Stimulated activated CD4-positive, alpha-beta T cell treated with anti-CD3 and anti-CD28 coated beads, TNF-alpha, amount 100 ng/mL, for 4 hours (primary cell): Measurements from ENCODE around the gene MYF6.
"Not testable (repeated sequence)": the region's sequence is repeated elsewhere in the genome, so short reads cannot be mapped to it uniquely, and the experiment has no call there.

Experiments used
- DNase-seq, 3 experiments: peaks; one replicate each; pipeline ENCODE4 v3.0.0-alpha.2; 2020; ENCODE audit warnings: low read depth in 3 of 3

The MYF6 gene

DNA sequence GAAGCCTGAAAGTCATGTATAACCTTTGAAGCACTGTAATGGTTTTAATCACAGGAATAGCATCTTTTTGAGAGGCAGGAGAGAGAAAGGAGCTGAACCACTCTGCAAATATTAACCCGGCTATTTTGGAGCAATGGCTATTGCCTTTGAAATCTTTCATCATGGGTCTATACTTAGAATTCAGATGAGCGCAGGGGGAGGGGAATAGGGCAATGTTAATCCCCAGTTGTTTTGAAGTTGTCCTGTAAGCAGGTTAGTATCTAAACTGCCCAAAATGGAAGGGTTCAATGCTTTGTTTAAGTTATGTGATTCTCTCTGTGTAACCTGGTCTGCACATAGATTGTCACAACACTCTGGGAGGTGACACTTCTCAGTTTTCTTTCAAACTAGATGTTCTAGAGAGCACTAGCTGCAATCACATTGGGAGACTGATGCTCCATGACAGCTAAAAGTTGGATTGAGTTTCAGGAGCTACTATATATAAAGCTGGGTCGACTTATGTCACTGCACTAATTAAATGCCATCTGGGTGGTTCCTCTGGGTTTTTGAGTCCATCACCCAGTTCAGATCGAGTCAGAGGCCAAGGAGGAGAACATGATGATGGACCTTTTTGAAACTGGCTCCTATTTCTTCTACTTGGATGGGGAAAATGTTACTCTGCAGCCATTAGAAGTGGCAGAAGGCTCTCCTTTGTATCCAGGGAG lies at the start of gene MYF6:
Gene MYF6, plus strand, starts transcription at position 509 of the 704 bp plus-strand sequence. Its CDS starts 86 bp downstream, at position 595.
- DNase-seq: no peak

DNA sequence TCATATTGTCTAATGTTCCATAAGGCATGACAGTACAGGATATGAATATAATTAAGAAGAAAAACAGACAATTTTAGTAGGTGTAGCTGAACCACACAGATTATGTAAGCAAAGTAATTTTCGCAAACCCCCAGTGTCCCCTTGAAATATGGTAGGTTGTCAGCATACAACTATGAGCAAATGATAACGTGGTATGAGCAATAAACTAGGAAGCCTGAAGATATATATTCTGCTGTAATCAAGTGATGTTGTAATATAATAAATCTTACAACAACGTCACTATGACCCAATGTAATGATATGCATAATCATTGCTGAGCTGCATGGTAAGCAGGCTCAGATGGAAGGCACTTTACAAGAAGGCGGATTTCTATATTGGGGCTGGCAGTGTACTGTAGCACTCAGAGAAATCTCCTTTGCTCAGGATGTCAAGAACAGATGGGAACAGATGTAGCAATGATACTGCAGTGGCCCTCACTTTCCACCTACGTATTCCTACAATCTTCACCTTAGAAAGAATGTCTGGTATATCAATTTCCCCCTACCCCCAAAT lies 47.8 kb upstream of the MYF6 start:
- DNase-seq: no peak

DNA sequence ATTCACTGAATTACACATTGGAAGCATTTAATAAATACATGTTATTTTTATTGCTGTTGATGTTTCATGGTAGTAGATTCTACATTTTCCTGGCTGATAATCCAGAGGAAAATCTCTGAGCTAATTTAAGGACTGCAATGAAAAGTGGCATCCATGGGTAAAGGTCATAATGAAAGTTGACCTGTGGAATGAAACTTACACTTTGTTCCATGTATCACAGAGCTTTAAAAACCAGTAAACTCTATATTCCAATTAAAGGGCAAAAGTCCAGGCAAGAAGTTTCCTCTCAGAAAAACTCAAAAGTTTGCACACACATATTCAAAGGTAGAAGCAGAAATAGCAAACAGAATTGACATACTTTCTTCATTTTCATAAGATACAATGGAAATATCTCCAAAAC lies 44.8 kb upstream of the MYF6 start:
- no peak for DNase-seq

DNA sequence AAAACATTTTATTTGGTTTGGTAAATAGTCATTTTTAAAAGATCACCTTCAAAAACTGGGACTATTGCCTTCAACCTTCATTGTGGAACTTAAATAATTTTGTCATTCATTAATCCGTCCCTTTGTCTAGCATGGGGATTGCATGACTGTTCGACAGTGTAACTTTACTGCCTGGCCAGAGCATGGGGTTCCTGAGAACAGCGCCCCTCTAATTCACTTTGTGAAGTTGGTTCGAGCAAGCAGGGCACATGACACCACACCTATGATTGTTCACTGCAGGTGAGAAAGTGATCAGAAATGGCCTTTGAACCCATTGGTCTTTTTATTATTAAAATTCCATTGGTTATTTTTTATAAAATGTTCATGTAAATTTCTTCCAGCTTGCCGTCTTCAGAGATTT lies 37.2 kb upstream of the MYF6 start:
- no peak for DNase-seq

DNA sequence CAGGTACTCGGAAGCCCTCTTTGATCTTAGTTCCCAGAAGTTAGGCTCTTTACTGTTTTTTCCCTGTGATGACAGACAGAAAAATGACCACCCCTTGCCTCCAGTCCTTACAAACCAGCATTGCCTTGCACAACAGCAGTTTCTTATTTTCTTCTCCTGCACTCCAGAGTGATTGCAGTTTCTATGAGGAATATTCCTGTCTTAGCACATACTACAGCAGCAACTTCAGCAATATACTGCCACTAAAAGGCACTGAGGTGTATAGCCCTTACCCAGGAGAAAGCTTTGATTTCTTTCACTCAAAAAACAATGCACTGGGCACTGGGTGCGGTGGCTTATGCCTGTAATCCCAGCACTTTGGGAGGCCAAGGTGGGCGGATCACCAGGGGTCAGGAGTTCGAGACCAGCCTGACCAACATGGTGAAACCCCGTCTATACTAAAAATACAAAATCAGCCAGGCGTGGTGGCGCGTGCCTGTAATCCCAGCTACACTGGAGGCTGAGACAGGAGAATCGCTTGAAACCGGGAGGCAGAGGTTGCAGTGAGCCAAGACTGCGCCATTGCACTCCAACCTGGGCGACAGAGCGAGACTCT lies 31.3 kb upstream of the MYF6 start:
- not testable (repeated sequence) for DNase-seq

DNA sequence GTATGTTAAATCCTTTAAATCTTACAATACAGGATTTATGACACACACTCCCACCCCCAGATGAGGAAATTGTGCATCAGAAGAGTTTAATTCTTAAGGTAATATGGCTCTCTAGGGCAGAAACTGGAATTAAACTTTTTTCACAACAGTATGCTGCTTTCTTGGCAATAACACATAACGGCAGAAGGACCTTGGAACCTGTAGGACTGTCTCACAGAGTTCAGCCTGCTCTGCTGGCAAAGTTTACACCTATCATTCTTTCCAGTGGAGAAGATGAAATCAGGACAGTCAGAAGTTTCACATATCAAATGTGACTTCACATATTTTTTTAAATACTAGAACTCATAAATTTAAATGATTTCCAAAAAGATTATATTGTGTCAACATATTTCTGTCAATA lies 30.6 kb upstream of the MYF6 start:
- DNase-seq: no peak

DNA sequence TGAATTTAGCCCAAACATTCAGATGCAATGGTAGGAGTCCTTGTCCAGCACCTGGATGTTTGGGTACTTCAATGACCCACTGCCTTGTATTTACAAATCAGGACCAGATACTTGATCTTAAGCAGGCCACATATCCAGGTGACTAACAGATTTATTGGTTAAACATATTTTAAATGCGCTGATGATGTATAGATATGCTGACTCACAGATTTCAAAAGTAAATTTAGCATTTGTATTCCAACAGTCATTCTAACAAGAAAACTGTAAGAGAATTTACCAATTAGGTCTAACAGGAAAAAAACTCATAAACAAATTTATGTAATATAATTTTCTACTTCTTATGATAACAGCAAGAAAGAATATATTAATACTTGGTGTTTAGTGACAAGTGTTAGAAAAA lies 29.4 kb upstream of the MYF6 start:
- DNase-seq: no peak

DNA sequence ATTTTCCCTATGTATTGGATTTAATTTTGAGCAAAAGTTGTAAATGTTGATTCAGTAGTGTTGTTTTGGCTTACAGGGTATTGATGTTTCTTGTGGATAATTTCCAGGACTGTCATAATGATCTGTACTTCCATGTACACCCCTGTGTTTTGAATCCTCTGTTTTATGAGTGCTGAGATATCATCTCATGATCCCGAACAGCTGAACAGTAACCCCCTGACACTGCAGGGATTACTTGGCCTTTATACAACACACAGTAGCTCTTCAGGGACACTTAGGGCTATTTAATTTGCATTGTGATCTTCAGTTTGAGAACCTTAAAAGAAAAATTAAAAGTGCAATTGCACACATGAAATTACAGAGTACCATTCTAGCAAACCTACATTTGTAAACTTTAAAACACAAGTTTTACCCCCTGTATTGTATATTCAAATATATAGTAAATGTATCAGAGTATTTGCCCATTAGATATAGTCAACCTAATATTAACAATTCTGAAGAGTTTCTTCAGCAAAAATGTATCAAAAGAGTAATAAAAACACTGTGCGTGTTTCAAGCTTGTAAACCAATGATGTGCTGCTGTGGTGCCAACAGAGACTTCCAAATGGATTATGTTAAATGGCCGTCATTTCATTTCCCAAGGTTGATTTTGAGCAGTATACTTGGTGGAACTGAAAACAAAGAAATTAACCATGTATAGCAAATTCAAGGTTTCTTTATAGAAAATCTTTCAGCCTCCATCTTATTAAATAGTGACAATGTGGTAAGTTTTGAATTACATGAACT lies 27.9 kb upstream of the MYF6 start:
- DNase-seq: no peak

DNA sequence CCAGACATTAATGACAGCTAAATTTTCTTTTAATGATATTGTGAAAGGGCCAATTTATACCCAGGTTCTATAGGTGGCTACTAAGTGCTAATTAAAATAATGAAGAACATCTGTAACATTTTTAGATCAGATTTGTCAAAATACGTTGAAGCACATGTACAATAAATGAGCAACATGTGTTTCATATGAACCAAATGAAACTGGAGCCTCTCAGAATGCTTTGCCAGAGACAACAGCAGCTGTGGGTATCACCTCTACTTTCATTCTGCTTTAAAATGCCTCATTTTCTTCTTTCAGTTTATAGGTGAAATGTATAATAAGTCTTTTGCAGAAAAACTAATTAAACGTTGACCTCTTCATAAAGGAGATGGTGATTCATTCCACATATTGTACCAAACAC lies 26.1 kb upstream of the MYF6 start:
- DNase-seq: no peak

DNA sequence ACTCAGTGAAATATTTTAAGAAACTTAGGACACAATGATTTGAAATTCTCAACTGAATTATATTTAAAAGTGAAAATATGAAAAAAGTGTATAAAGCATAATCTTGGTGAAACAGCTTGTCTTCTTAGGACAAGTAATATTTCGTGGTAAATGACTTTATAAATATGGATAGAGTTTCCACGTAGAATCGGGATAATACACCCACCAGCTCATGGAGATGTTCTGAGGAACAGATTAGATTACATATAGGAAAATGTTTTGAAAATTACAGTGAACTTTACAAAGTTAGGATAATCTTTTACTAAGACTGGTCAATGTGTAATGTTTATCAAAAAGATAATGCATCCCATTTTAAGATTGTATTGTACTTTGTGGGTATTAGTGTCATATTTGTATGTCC lies 25.6 kb upstream of the MYF6 start:
- no peak for DNase-seq

DNA sequence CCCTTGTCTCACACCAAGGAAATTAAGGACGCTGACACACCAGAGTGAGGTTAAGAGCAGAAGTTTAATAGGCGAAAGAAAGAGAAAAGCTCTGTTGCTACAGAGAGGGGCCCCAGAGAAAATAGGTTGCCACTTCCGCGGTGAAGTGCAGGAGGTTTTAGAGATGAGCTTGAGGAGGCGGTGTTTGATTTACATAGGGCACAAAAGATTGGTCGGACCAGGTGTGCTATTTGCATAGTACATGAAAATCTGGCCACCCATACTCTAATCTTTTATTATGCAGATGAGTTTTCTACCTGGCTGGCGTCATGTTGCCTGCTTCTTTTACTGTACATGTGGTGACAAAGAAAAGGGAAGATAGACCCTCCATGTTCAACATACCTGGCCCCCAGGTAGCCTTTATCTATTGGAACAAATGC lies 23.3 kb upstream of the MYF6 start:
- DNase-seq: no peak

DNA sequence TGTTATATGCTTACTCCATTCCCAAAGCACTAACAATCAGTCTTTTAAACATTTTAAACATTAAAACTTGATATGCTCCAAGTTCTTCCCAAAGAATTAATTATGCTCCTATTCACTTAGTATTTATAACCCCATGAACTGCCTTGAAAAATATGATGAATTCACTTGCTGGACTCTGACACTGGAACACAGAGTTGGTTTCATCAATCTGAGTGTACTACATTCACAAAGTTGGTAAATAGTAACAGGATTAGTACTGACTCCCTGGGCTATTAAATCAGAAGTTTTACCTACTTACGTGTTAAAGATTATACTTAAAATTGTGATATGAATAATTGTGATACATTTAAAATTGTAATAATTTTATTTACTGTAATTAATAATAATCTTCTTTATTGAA lies 17.3 kb upstream of the MYF6 start:
- DNase-seq: no peak

DNA sequence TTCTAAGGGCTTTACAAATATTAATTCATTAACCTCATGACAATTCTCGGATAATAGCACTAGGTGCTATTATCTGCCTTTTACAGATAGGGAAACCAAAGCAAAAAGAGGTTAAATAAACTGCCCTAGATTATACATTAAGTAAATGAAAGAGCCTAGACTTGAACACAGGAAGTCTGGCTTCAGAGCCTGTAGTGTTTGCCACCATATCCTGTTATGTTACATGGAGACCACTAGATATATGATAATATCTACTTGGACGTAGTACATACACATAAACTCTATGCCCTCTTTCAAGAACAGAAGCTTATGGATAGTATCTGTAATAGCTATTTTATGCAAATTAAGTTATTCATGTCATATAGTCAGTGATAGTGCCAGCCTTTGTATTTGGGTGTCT lies 16.9 kb upstream of the MYF6 start:
- DNase-seq: no peak

DNA sequence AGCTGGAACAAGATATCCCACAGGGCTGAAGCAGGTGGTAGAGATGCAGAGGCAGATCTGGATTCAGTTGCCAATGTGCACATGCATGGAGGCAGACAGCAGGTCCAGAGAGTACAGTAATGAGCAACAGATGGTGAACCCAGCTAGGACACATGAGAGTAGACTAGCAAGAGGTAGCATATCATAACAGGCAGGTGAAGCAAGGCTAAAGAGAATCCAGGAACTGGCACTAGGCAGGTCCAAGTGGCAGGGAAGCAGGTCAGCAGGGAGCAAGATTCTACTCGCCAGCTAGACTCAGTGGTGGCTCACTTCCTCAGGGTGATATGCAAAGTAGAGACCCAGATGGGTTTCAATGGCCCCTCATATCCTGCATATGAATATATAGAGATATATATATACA lies 15.3 kb upstream of the MYF6 start:
- no peak for DNase-seq

DNA sequence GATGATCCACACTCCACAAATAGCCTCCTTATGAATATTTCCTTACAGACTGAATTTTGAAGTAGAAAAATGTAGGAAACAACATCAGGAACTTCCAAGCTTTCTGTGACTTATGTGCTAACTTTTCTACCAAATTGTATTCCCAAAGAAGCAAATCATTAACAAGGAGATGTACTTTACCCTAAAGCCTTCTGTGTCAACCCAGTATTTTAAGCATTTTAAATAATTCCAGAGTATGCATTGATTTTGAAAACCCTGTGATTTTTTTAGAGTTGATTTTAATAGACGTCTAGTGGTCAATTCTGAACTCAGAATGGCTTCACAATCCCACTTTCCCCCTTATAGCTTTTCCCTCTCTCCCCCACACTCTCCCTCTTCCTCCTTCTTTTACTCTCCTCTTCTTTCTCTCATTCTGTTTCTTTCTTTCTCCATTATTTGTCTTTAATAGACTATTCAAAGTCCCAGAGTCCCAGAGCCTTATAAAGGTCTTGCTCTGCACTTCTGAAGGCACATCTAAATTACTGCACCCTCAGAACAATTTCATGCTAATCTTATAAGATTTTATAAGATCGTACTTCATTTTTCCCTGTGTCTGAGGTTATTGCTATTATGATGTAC lies 10.1 kb upstream of the MYF6 start:
- no peak for DNase-seq

DNA sequence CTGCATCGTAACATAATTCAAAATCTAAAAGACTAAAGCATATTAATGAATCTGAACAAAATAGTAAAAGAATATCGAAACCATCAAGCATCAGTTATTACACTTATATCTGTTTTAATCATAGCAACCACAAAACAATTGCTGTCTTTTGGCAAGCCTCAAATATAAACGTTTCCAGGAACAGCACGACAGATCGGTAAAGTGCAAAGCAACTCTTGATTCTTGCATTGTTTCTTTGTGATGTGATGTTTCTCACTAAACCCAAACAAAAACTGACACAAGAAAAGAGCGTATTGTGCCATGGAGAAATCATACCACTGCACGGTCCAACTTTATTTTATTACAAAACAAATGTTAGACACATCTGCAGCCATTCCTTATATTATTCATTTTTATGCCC lies 9.2 kb upstream of the MYF6 start:
- DNase-seq: no peak

DNA sequence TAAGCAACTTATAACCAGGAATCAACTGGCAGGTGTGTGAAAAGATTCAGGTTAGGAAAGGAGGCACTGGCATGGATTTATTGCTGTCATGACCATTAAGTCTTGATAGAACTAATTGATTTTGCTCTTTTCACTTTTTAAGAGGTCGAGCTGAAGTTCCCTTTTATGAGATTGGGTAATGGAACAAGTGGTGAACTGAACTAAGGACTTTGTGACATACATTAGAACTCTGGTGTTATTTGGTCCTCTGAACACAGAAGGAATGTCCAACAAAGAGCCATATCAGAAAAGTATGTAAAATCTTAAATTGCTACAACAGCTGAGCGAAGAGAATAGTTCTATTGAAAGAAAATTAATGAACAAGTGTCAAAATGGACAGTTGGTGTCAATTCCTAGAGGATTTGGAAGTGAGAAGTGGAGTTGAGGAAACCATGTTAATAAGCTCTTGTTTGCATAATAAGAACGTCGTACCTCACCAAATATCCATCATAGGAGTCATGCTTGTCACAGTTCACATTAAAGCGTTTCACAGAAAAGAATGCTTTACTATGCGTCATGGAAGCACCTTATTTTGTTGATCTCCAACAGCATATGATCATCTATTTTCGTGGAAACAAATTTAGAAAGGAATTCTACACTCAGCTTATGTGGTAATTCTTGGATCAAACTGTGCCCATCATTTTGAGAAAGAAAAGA lies 8.4 kb upstream of the MYF6 start:
- DNase-seq: no peak

DNA sequence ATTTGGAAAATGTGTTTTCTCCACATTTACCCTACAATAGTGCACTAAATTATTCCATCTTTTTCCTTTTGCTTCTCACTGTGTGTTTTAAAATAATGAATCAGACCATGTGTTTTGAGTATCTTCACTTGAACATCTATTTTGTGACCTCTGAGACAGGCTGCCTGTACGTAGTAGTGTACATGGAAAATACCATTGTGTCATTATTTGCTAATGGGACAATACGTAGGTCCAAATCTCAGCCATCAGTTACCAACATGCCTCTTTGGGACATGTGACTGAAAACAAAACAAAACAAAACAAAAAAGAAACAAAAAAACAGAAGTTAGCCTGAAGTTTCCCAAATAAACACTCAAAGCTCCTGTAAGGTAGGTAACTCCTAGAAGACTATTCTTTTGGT lies 7.1 kb upstream of the MYF6 start:
- no peak for DNase-seq

DNA sequence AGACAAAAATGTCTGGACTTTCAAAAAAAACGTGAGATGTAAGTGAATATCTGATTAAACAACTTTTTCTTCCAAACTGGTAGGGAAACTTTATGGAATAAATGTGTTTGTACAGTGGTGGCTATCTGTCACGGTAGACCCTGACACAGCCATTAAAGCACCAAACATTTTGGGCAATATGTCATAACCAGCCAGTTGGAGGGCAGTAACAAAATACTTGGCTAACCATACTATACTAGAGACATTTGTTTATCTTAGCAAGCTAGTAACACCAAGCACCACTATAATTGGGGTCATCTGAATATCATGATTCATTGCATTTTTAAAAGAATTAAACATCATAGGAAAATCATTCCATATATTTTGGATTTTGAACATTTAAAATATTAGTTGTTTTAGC lies 6.0 kb upstream of the MYF6 start:
- no peak for DNase-seq

DNA sequence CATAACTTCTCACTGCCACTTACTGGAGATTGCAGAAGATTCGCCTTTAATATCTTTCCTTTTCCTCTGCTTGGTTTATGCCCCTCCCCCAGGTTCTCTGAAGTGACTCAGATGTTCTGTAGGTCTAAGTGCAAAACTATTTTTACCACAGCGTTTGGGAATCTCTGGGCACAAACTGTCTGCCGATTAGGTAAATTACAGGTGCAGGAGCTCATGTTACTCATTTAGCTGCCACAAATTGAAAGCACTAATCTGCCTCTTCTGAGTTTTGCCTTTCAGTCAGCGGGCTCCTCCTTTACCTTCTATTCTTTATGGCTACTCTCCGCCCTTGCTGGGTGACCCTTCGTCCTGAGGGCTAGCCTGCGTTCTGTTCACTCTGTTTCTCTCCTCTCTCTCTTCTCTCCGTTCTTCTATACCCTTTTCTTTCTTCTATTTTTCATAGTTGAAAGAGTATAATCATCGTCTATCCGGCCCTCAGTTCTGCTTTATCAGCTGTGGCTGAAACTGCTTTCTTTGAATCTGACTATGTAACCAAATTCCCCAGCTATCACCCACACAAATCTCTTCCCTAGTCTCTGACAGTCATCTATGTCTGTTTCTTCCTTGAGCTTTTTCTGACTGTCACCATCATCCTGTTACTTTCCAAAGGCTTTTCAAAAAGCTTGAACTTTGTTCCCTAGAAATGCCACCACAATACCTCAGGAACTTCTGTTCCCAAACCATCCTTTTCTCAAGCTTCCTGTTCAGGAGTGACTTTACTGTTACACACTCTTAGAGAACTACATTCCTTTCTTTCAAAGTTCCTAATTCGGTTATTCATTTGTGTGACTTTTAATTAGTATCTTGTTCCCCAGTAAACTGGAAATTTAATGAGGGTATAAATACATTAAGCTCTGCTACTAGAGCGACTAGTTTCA lies 4.3 kb upstream of the MYF6 start:
- no peak for DNase-seq

DNA sequence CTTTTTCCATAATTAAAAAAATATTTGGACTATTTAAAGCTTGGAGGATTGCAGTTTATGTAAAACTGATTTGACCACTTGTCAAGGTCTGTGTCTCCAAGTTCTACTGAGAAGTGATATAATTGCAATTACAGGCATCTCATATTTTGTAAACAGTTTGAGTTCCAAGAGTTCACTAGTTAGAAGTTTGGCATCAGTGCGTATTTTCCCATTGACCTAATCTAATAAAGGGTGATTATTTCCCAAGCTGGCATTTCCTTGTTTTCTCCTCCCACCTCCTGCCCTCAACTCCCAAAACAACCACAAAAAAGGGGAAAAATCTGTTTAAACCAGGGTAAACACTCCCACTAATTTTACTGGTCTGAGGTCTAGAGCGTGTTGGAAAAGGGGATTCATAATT lies 3.0 kb upstream of the MYF6 start:
- DNase-seq: no peak
